K562 (cell line): ENCODE data around the gene UBL5. TPM values are rescaled to one million over a fixed set of nuclear protein-coding genes. Genes with fewer than 3 reads are reported as not detected.

Experiments
- ATF7 ChIP-seq: fragments of 450-650 bp; IDR thresholded peaks from 2 replicates; pipeline ENCODE4 v1.7.1; 2014; ENCODE audit warnings: mild to moderate bottlenecking, moderate library complexity
- BACH1 ChIP-seq: fragments of 200-800 bp; sonication (Bioruptor generic); IDR thresholded peaks from 2 replicates; pipeline ENCODE4 v1.6.1; 2016; ENCODE audit warnings: missing genetic modification characterization, missing compliant biosample characterization
- BDP1 ChIP-seq: IDR thresholded peaks from 3 replicates; pipeline ENCODE4 v1.6.1; 2011; ENCODE audit not compliant: insufficient read length, insufficient read depth
- CHD4 ChIP-seq: fragments of 200-600 bp; sonication (generic); IDR thresholded peaks from 3 replicates; pipeline ENCODE4 v1.6.1; 2012; ENCODE audit warnings: low read depth, mild to moderate bottlenecking, mixed read lengths, low read length, inconsistent platforms; ENCODE audit not compliant: insufficient read depth, insufficient replicate concordance, poor library complexity, severe bottlenecking
- EGR1 ChIP-seq: fragments of 450-650 bp; conservative IDR thresholded peaks from 2 replicates; pipeline ENCODE4 v1.6.1; 2017; ENCODE audit warnings: mild to moderate bottlenecking
- ETS2 ChIP-seq: IDR thresholded peaks from 2 replicates; pipeline ENCODE4 v1.6.1; 2016; ENCODE audit warnings: borderline replicate concordance, missing genetic modification characterization, mild to moderate bottlenecking, moderate library complexity, missing compliant biosample characterization; ENCODE audit not compliant: poor library complexity, severe bottlenecking
- HDAC8 ChIP-seq: fragments of 450-650 bp; IDR thresholded peaks from 2 replicates; pipeline ENCODE4 v1.6.1; 2016; ENCODE audit warnings: mild to moderate bottlenecking, missing genetic modification characterization, moderate library complexity, missing compliant biosample characterization
- HMGN3 ChIP-seq: IDR thresholded peaks from 2 replicates; pipeline ENCODE4 v1.6.1; 2011; ENCODE audit warnings: borderline replicate concordance, low read depth, mild to moderate bottlenecking, mixed read lengths, low read length; ENCODE audit not compliant: insufficient read length; ENCODE audit errors: extremely low read depth
- KLF1 ChIP-seq: fragments of 450-650 bp; IDR thresholded peaks from 2 replicates; pipeline ENCODE4 v1.6.1; 2016; ENCODE audit warnings: missing genetic modification characterization, missing compliant biosample characterization
- KLF16 ChIP-seq: IDR thresholded peaks from 2 replicates; pipeline ENCODE4 v1.6.1; 2016; ENCODE audit warnings: antibody characterized with exemption
- MBD2 ChIP-seq: sonication (generic); IDR thresholded peaks from 2 replicates; pipeline ENCODE4 v1.6.1; 2016; ENCODE audit warnings: low read depth, borderline replicate concordance
- NFIC ChIP-seq: fragments of 450-650 bp; IDR thresholded peaks from 2 replicates; pipeline ENCODE4 v1.6.1; 2017; ENCODE audit warnings: mild to moderate bottlenecking, inconsistent platforms
- NR2C2 ChIP-seq, 2 experiments: fragments of 200-800 bp in 1 of 2; sonication (Bioruptor generic) in 1 of 2; sonication (generic) in 1 of 2; formaldehyde crosslinking in 1 of 2; IDR thresholded peaks; 2 replicates each; pipeline versions ENCODE4 v1.6.1 to v1.8.0; 2016 to 2022; ENCODE audit warnings: mild to moderate bottlenecking in 1 of 2, missing compliant biosample characterization in 1 of 2, missing genetic modification characterization in 1 of 2, missing genetic modification reagents in 1 of 2
- POLR3A ChIP-seq: IDR thresholded peaks from 2 replicates; pipeline ENCODE4 v1.6.1; 2011; ENCODE audit warnings: borderline replicate concordance, mild to moderate bottlenecking, moderate library complexity; ENCODE audit not compliant: insufficient read length, insufficient read depth; ENCODE audit errors: extremely low read depth
- RBBP5 ChIP-seq: fragments of 200-600 bp; sonication (generic); IDR thresholded peaks from 2 replicates; pipeline ENCODE4 v1.6.1; 2012; ENCODE audit warnings: borderline replicate concordance, mild to moderate bottlenecking, low read length, control low read depth, inconsistent platforms; ENCODE audit not compliant: insufficient read depth, poor library complexity, severe bottlenecking
- RFX5 ChIP-seq: IDR thresholded peaks from 2 replicates; pipeline ENCODE4 v1.6.1; 2011; ENCODE audit warnings: low read depth, mild to moderate bottlenecking, improper control_type of control experiment, low read length
- SAP30 ChIP-seq: fragments of 200-600 bp; sonication (generic); IDR thresholded peaks from 2 replicates; pipeline ENCODE4 v1.6.1; 2012; ENCODE audit warnings: borderline replicate concordance, low read depth, mild to moderate bottlenecking, moderate library complexity, low read length, control low read depth, inconsistent platforms; ENCODE audit not compliant: insufficient read depth, poor library complexity, severe bottlenecking
- SREBF1 ChIP-seq: fragments of 150-350 bp; IDR thresholded peaks from 2 replicates; pipeline ENCODE4 v1.6.1; 2014; ENCODE audit warnings: antibody characterized with exemption, low read depth, low read length, borderline replicate concordance
- SRSF7 ChIP-seq: fragments of 200-400 bp; formaldehyde crosslinking; optimal IDR thresholded peaks from 2 replicates; pipeline ENCODE3; 2017; ENCODE audit warnings: mild to moderate bottlenecking, low read depth, low read length
- SRSF9 ChIP-seq: fragments of 200-400 bp; formaldehyde crosslinking; IDR thresholded peaks from 2 replicates; pipeline ENCODE4 v1.6.1; 2017; ENCODE audit warnings: low read depth, low read length, borderline replicate concordance
- TAF15 ChIP-seq: fragments of 200-400 bp; formaldehyde crosslinking; IDR thresholded peaks from 2 replicates; pipeline ENCODE4 v1.6.1; 2017; ENCODE audit warnings: mild to moderate bottlenecking, low read depth, low read length, moderate library complexity
- ZBTB7A ChIP-seq: IDR thresholded peaks from 2 replicates; pipeline ENCODE4 v1.6.1; 2011; ENCODE audit warnings: low read depth, mild to moderate bottlenecking, low read length, moderate library complexity, borderline replicate concordance; ENCODE audit not compliant: control insufficient read depth
- ZNF133 ChIP-seq: fragments of 250-450 bp; sonication (Bioruptor Pico); IDR thresholded peaks from 2 replicates; pipeline ENCODE4 v1.4.0; 2020; ENCODE audit warnings: mild to moderate bottlenecking
- ZNF282 ChIP-seq: sonication (generic); formaldehyde crosslinking; IDR thresholded peaks from 2 replicates; pipeline ENCODE4 v1.8.1; 2023; ENCODE audit warnings: missing genetic modification reagents
- ZNF766 ChIP-seq: fragments of 200-800 bp; sonication (Bioruptor generic); conservative IDR thresholded peaks from 2 replicates; pipeline ENCODE4 v1.6.1; 2016; ENCODE audit warnings: missing genetic modification characterization, missing compliant biosample characterization
- polyA plus RNA-seq, 8 experiments: library from polyadenylated mRNA; depleted of rRNA in 4 of 8; stranded (reverse) in 5 of 8; unstranded in 3 of 8; fragments of >200 nt; fragmentation: Nextera tagmentation in 2 of 8; fragmentation: Illumina TruSeq in 1 of 8; extraction: Ambion mirVana in 2 of 8; extraction: Trizol in 1 of 8; gene quantifications; 2 replicates each; pipeline versions ENCODE4 v1.2.1 to v1.2.3, GENCODE V29; 2011 to 2014; ENCODE audit warnings: inconsistent platforms in 1 of 8, missing spikeins in 1 of 8
- total RNA-seq, 7 experiments: library from RNA; depleted of rRNA in 6 of 7; stranded (reverse); fragments of >200 nt in 6 of 7; fragmentation: Illumina TruSeq in 2 of 7; extraction: Trizol in 2 of 7; gene quantifications; 2 replicates each; pipeline versions ENCODE4 v1.2.1 to v1.2.3, GENCODE V29; 2011 to 2021; ENCODE audit warnings: low replicate concordance in 1 of 7
- TF ChIP-seq, protein P1 (sequence below): fragments of 250-450 bp; sonication (Bioruptor Pico); IDR thresholded peaks from 2 replicates; pipeline ENCODE4 v1.9.0; 2021; ENCODE audit warnings: mild to moderate bottlenecking

Gene UBL5
- total and polyA plus RNA-seq, 9 of the 15 experiments (the other 6 are each of a cell fraction or from before 2014, with no cell fraction given) = 410 to 1,266 (median 613) TPM

DNA sequence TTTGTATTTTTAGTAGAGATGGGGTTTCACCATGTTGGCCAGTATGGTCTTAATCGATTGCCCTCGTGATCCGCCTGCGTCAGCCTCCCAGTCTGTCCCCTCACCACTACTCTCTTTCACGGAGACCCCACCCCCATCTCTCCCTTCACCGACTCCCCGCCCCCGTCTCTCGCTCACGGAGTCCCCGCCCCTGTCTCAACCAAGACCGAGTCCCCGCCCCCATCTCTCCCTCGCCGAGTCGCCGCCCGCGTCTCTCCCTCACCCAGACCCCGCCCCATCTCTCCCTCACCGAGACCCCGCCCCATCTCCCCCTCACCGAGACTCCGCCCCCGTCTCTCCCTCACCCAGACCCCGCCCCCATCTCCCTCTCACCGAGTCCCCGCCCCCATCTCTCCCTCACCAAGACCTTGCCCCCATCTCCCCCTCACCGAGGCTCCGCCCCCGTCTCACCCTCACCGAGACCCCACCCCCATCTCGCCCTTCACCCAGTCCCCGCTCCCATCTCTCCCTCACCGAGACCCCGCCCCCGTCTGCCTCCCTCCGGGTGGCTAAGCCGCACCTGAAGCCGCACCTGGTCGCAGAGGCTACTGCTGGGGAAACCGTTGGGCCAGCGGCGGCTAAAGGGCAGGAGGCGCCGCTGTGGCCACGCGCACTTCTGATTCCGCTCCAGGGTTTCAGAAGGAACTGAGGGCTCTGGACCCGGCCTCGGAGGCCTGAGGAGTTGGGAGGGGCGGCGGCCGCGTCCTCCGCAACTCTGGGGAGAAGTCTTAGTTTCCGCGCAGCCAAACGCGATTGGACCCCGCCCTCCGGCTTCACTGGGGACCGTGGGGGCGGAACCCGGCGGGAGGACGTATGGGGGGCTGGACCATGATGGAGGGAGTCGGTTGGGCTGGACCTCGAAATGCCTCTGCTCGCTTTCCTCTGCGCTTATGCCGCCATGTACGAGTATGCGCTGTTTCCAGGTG is 42.1 kb upstream of the UBL5 start (continued):
- no peak for TF ChIP-seq ZNF133 (CRISPR knock-in tag)
- no peak for TF ChIP-seq NR2C2 (CRISPR knock-in tag; IDR thresholded peaks at IDR 0.05)
- no peak; the same call in 1 of the 2 replicates for TF ChIP-seq NR2C2 (tag; IDR thresholded peaks at IDR 0.05)
- TF ChIP-seq ETS2 (tag) = no peak
- TF ChIP-seq ATF7 = peak; percentile 72
- TF ChIP-seq EGR1 = peak; percentile 80
- no peak for TF ChIP-seq SAP30
- peak; percentile 37 for TF ChIP-seq RBBP5
- no peak for TF ChIP-seq SRSF7
- TF ChIP-seq ZBTB7A = peak; percentile 53
- no peak for TF ChIP-seq BDP1
- peak; percentile 20; the same call in 1 of the 2 replicates for TF ChIP-seq NFIC
- no peak for TF ChIP-seq POLR3A
- no peak for TF ChIP-seq ZNF766 (CRISPR knock-in tag)
- 0 out of 2 replicates have a peak, but pooled peaks have one; percentile 29 for TF ChIP-seq KLF1 (tag)
- TF ChIP-seq, protein P1, sequence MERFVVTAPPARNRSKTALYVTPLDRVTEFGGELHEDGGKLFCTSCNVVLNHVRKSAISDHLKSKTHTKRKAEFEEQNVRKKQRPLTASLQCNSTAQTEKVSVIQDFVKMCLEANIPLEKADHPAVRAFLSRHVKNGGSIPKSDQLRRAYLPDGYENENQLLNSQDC (CRISPR knock-in tag) = no peak
- no peak for TF ChIP-seq BACH1 (tag)
- TF ChIP-seq MBD2 = peak; percentile 51; the same call in 1 of the 2 replicates
- no peak for TF ChIP-seq ZNF282 (CRISPR knock-in tag)
- TF ChIP-seq SRSF9 = no peak
- no peak for TF ChIP-seq CHD4
- no peak for TF ChIP-seq RFX5
- no peak for TF ChIP-seq SREBF1
- TF ChIP-seq HMGN3 = peak; percentile 90
- no peak for TF ChIP-seq KLF16
- TF ChIP-seq HDAC8 (tag) = no peak
- no peak for TF ChIP-seq TAF15
